Urinary bladder (tissue), 4 donors: ENCODE results near the gene FAM181B. TPM values are rescaled to one million over a fixed set of nuclear protein-coding genes. Genes with fewer than 3 reads are reported as not detected.

Experiments
- DNase-seq: peaks from one replicate; pipeline ENCODE4 v3.0.0-alpha.2; 2015; ENCODE audit errors: extremely low spot score
- H3K27ac ChIP-seq: one replicate; pipeline ENCODE4 v1.5.1; 2013; ENCODE audit warnings: low read depth, mild to moderate bottlenecking, moderate library complexity
- H3K36me3 ChIP-seq: one replicate; pipeline ENCODE4 v1.6.1; 2013; ENCODE audit warnings: mild to moderate bottlenecking, moderate library complexity; ENCODE audit not compliant: insufficient read depth
- H3K4me1 ChIP-seq: one replicate; pipeline ENCODE4 v1.6.1; 2013; ENCODE audit warnings: mild to moderate bottlenecking, moderate library complexity; ENCODE audit not compliant: insufficient read depth
- H3K4me3 ChIP-seq: one replicate; pipeline ENCODE4 v1.5.1; 2013; ENCODE audit warnings: low read depth, low read length
- WGBS: extraction: QIAGEN DNeasy Blood & Tissue Kit; methylation state at CpG from one replicate; pipeline ENCODE4 v1.1.7; 2013; 5-methylcytosine and 5-hydroxymethylcytosine counted together
- polyA plus RNA-seq: library from polyadenylated mRNA; stranded (reverse); fragments of 200-250 nt; gene quantifications from one replicate; pipeline ENCODE4 v1.2.3, GENCODE V29; 2013
- total RNA-seq: library from RNA; depleted of rRNA; stranded (reverse); fragments of >200 nt; gene quantifications from one replicate; pipeline ENCODE4 v1.2.3, GENCODE V29; 2014
- donor health status: healthy with polysubstance abuse.
- donor health status: healthy.

FAM181B gene
- total and polyA plus RNA-seq, 2 donors = 1.7 to 3.3 TPM

GRCh38 chr11:82754410-82754809, 20.7 kb upstream of the FAM181B start:
- H3K4me1 ChIP-seq = no peaks in the 10 kb centered on the region
- 37% methylated on average over 4 of the region's 4 CpGs for WGBS
- no peak overlapping the region for H3K27ac ChIP-seq
- no peak for DNase-seq
- no peaks in the 10 kb centered on the region for H3K36me3 ChIP-seq
- H3K4me3 ChIP-seq = no peak overlapping the region

GRCh38 chr11:82753921-82754320, 20.3 kb upstream of the FAM181B start:
- Histone ChIP-seq H3K36me3 (no peaks in the 10 kb centered on the region), H3K4me3 (no peak overlapping the region), H3K4me1 (no peaks in the 10 kb centered on the region), H3K27ac (no peak overlapping the region)
- no peak for DNase-seq
- WGBS = 70% methylated on average over 1 of the region's 1 CpG

- Histone ChIP-seq H3K27ac (no peak overlapping the region), H3K36me3 (no peaks in the 10 kb centered on the region), H3K4me3 (no peak overlapping the region), H3K4me1 (no peaks in the 10 kb centered on the region)
- DNase-seq = no peak
These were observed 19.1 kb upstream of the FAM181B start for GRCh38 chr11:82752801-82753200.

GRCh38 chr11:82750643-82751139, 17.0 kb upstream of the FAM181B start:
- no peak for DNase-seq
- no peak overlapping the region for H3K4me3 ChIP-seq
- 56% methylated on average over 9 of the region's 9 CpGs for WGBS
- no peak overlapping the region for H3K27ac ChIP-seq
- no peaks in the 10 kb centered on the region for H3K36me3 ChIP-seq
- no peaks in the 10 kb centered on the region for H3K4me1 ChIP-seq

- no peak for DNase-seq
- no peak overlapping the region for H3K27ac ChIP-seq
- H3K4me3 ChIP-seq = no peak overlapping the region
- 88% methylated on average over 8 of the region's 8 CpGs for WGBS
- no peaks in the 10 kb centered on the region for H3K4me1 ChIP-seq
- no peaks in the 10 kb centered on the region for H3K36me3 ChIP-seq
These were observed 13.8 kb upstream of the FAM181B start for GRCh38 chr11:82747471-82747870.

- Histone ChIP-seq H3K27ac (no peak overlapping the region), H3K36me3 (no peaks in the 10 kb centered on the region), H3K4me3 (no peak overlapping the region), H3K4me1 (no peaks in the 10 kb centered on the region)
- no peak for DNase-seq
- 36% methylated on average over 4 of the region's 4 CpGs for WGBS
These were observed 4.4 kb upstream of the FAM181B start for GRCh38 chr11:82738091-82738490.

GRCh38 chr11:82734120-82734479, 436 bp upstream of the FAM181B start:
- no peaks in the 10 kb centered on the region for H3K36me3 ChIP-seq
- 42% methylated on average over 9 of the region's 9 CpGs for WGBS
- no peak for DNase-seq
- no peak overlapping the region for H3K27ac ChIP-seq
- H3K4me3 ChIP-seq = peak overlapping the region; percentile 77
- H3K4me1 ChIP-seq = no peaks in the 10 kb centered on the region

- H3K27ac ChIP-seq = peak overlapping the region; percentile 71
- H3K4me3 ChIP-seq = peak overlapping the region; percentile 77
- H3K36me3 ChIP-seq = no peaks in the 10 kb centered on the region
- no peak for DNase-seq
- H3K4me1 ChIP-seq = no peaks in the 10 kb centered on the region
- under 1% methylated on average over 93 of the region's 93 CpGs for WGBS
These were observed 775 bp downstream of the FAM181B start for GRCh38 chr11:82732734-82733443.

GRCh38 chr11:82732348-82732733, 1.3 kb downstream of the FAM181B start:
- H3K27ac ChIP-seq = no peak overlapping the region

GRCh38 chr11:82731691-82732277, 1.9 kb downstream of the FAM181B start:
- no peak overlapping the region for H3K4me3 ChIP-seq
- 65% methylated on average over 11 of the region's 11 CpGs for WGBS
- no peaks in the 10 kb centered on the region for H3K4me1 ChIP-seq
- H3K27ac ChIP-seq = no peak overlapping the region
- H3K36me3 ChIP-seq = no peaks in the 10 kb centered on the region
- no peak for DNase-seq

More at GRCh38 chr11:82732348-82732733, 1.3 kb downstream of the FAM181B start:
- WGBS = 10% methylated on average over 37 of the region's 37 CpGs
- no peaks in the 10 kb centered on the region for H3K4me1 ChIP-seq
- no peaks in the 10 kb centered on the region for H3K36me3 ChIP-seq
- DNase-seq = no peak
- peak overlapping the region; percentile 77 for H3K4me3 ChIP-seq

- Histone ChIP-seq H3K4me3 (no peak overlapping the region), H3K36me3 (no peaks in the 10 kb centered on the region), H3K4me1 (no peaks in the 10 kb centered on the region), H3K27ac (no peak overlapping the region)
- DNase-seq = no peak
- WGBS = 64% methylated on average over 5 of the region's 5 CpGs
These were observed 2.9 kb downstream of the FAM181B start for GRCh38 chr11:82730754-82731153.

- Histone ChIP-seq H3K27ac (no peak overlapping the region), H3K36me3 (no peaks in the 10 kb centered on the region), H3K4me3 (no peak overlapping the region), H3K4me1 (no peaks in the 10 kb centered on the region)
- no peak for DNase-seq
- 74% methylated on average over 4 of the region's 4 CpGs for WGBS
These were observed 3.4 kb downstream of the FAM181B start for GRCh38 chr11:82730286-82730685.

GRCh38 chr11:82724026-82724425, 9.6 kb downstream of the FAM181B start:
- Histone ChIP-seq H3K4me1 (peaks cover 1% of the 10 kb centered on the region), H3K4me3 (no peak overlapping the region), H3K27ac (no peak overlapping the region), H3K36me3 (no peaks in the 10 kb centered on the region)
- no peak for DNase-seq
- 66% methylated on average over 5 of the region's 5 CpGs for WGBS

- Histone ChIP-seq H3K4me1 (peaks cover 1% of the 10 kb centered on the region), H3K27ac (no peak overlapping the region), H3K36me3 (no peaks in the 10 kb centered on the region), H3K4me3 (no peak overlapping the region)
- DNase-seq = no peak
These were observed 11.4 kb downstream of the FAM181B start for GRCh38 chr11:82722231-82722630.
